SU-DHL-6 (cell line): ENCODE measurements around the gene DNALI1.

Source experiments
- H2AFZ ChIP-seq: fragments of 200-600 bp; sonication (generic); 2 replicates; pipeline ENCODE4 v1.6.1; 2014; ENCODE audit warnings: low read depth, mild to moderate bottlenecking, moderate library complexity, mixed read lengths, antibody characterized with exemption, low read length; ENCODE audit not compliant: severe bottlenecking
- H3F3A ChIP-seq: fragments of 200-600 bp; shearing (Covaris generic); 2 replicates; pipeline ENCODE4 v1.6.0; 2016; ENCODE audit warnings: antibody characterized with exemption, mild to moderate bottlenecking; ENCODE audit not compliant: insufficient read depth
- H3K27ac ChIP-seq: fragments of 200-600 bp; sonication (generic); 2 replicates; pipeline ENCODE4 v1.5.1; 2016; ENCODE audit warnings: low read depth, mild to moderate bottlenecking, low read length, moderate library complexity, mixed read lengths
- H3K27me3 ChIP-seq: fragments of 200-600 bp; sonication (generic), shearing (Covaris generic); 2 replicates; pipeline ENCODE4 v1.6.0; 2014; ENCODE audit warnings: mild to moderate bottlenecking, low read length
- H3K36me3 ChIP-seq: fragments of 200-600 bp; sonication (generic); 2 replicates; pipeline ENCODE4 v1.6.1; 2014; ENCODE audit warnings: mild to moderate bottlenecking, low read length, mixed read lengths
- H3K4me2 ChIP-seq: fragments of 300-600, 200-600 bp; shearing (Covaris generic), sonication (generic); 2 replicates; pipeline ENCODE4 v1.6.0; 2014; ENCODE audit warnings: low read length, low read depth, mild to moderate bottlenecking; ENCODE audit not compliant: poor library complexity, severe bottlenecking
- H3K4me3 ChIP-seq: fragments of 200-600 bp; sonication (generic); 2 replicates; pipeline ENCODE4 v1.5.1; 2014; ENCODE audit warnings: antibody characterized with exemption, low read length, mild to moderate bottlenecking, mixed read lengths; ENCODE audit not compliant: insufficient read depth, poor library complexity, severe bottlenecking
- H3K79me2 ChIP-seq: fragments of 200-600 bp; sonication (generic); 2 replicates; pipeline ENCODE4 v1.6.1; 2014; ENCODE audit warnings: mild to moderate bottlenecking, low read length, moderate library complexity; ENCODE audit not compliant: insufficient read depth
- H3K9ac ChIP-seq: fragments of 200-600 bp; sonication (generic); 2 replicates; pipeline ENCODE4 v1.7.0; 2014; ENCODE audit warnings: mild to moderate bottlenecking, low read length
- H3K9me2 ChIP-seq: fragments of 200-600 bp; sonication (generic); replicated peaks from 2 replicates; pipeline ENCODE4 v1.6.1; 2014; ENCODE audit warnings: low read length; ENCODE audit not compliant: insufficient read depth
- H3K9me3 ChIP-seq: fragments of 200-600 bp; sonication (generic); 2 replicates; pipeline ENCODE4 v1.6.1; 2014; ENCODE audit warnings: low read length, mixed read lengths; ENCODE audit not compliant: insufficient read depth
- H4K20me1 ChIP-seq: fragments of 200-600 bp; sonication (generic); 2 replicates; pipeline ENCODE4 v1.6.1; 2014; ENCODE audit warnings: low read depth, mild to moderate bottlenecking, antibody characterized with exemption, low read length, moderate library complexity, mixed read lengths
- CTCF ChIP-seq: fragments of 200-600 bp; sonication (generic); IDR thresholded peaks from one replicate; pipeline ENCODE4 v1.5.1; 2017; ENCODE audit warnings: antibody characterized with exemption, mild to moderate bottlenecking, low read length, moderate library complexity; ENCODE audit not compliant: insufficient read depth, poor library complexity, severe bottlenecking
- EZH2phosphoT487 ChIP-seq: fragments of 200-600 bp; sonication (generic), shearing (Covaris generic); conservative IDR thresholded peaks from 2 replicates; pipeline ENCODE4 v1.6.1; 2018; ENCODE audit warnings: mild to moderate bottlenecking, antibody characterized with exemption, low read length, moderate library complexity, mixed read lengths

DNALI1 gene

GRCh38 chr1:37545019-37545418, 11.7 kb upstream of the DNALI1 start:
- no peak overlapping the region for H3K27ac ChIP-seq
- peaks cover 14% of the 10 kb centered on the region; the same call in 1 of the 2 replicates for H3K36me3 ChIP-seq
- H2AFZ ChIP-seq = no peak overlapping the region
- no peaks in the 10 kb centered on the region for H3K9me3 ChIP-seq
- H3K4me2 ChIP-seq = no peak overlapping the region
- no peaks in the 10 kb centered on the region for H3K27me3 ChIP-seq
- H3F3A ChIP-seq = no peaks in the 10 kb centered on the region
- H3K79me2 ChIP-seq = peaks cover 9% of the 10 kb centered on the region; the same call in 1 of the 2 replicates
- no peak for TF ChIP-seq EZH2phosphoT487
- H4K20me1 ChIP-seq = 0 out of 2 replicates have a peak, but pooled peaks cover 4% of the 10 kb centered on the region
- H3K4me3 ChIP-seq = no peak overlapping the region
- no peak overlapping the region for H3K9ac ChIP-seq
- no peaks in the 10 kb centered on the region for H3K9me2 ChIP-seq

- Histone ChIP-seq H3K4me3 (no peak overlapping the region), H3K9me2 (no peaks in the 10 kb centered on the region), H4K20me1 (0 out of 2 replicates have a peak, but pooled peaks cover 5% of the 10 kb centered on the region), H2AFZ (no peak overlapping the region), H3K9ac (no peak overlapping the region), H3K36me3 (peaks cover 18% of the 10 kb centered on the region; the same call in 1 of the 2 replicates), H3K79me2 (peaks cover 42% of the 10 kb centered on the region), H3F3A (no peaks in the 10 kb centered on the region), H3K9me3 (peaks cover under 1% of the 10 kb centered on the region; the same call in 1 of the 2 replicates), H3K27ac (no peak overlapping the region), H3K4me2 (no peak overlapping the region), H3K27me3 (no peaks in the 10 kb centered on the region)
- TF ChIP-seq CTCF (no peak), EZH2phosphoT487 (no peak)
These were observed 7.4 kb upstream of the DNALI1 start for GRCh38 chr1:37549341-37549740.

- H4K20me1 ChIP-seq = 0 out of 2 replicates have a peak, but pooled peaks cover 5% of the 10 kb centered on the region
- no peaks in the 10 kb centered on the region for H3K9me2 ChIP-seq
- peak overlapping the region; percentile 95 for H3K4me2 ChIP-seq
- H3K9ac ChIP-seq = peak overlapping the region; percentile 73
- peak overlapping the region; percentile 38 for H2AFZ ChIP-seq
- H3K79me2 ChIP-seq = peaks cover 42% of the 10 kb centered on the region
- no peaks in the 10 kb centered on the region for H3K27me3 ChIP-seq
- H3F3A ChIP-seq = no peaks in the 10 kb centered on the region
- H3K4me3 ChIP-seq = peak overlapping the region; percentile 73
- TF ChIP-seq CTCF (no peak), EZH2phosphoT487 (no peak)
- H3K9me3 ChIP-seq = peaks cover 7% of the 10 kb centered on the region; the same call in 1 of the 2 replicates
- H3K36me3 ChIP-seq = peaks cover 11% of the 10 kb centered on the region
- H3K27ac ChIP-seq = no peak overlapping the region
These were observed 3.2 kb upstream of the DNALI1 start for GRCh38 chr1:37553598-37553926.

- Histone ChIP-seq H3K9me2 (no peaks in the 10 kb centered on the region), H3K9me3 (peaks cover 7% of the 10 kb centered on the region; the same call in 1 of the 2 replicates)
These were observed 2.6 kb upstream of the DNALI1 start, which contains the start of gene SNIP1 for GRCh38 chr1:37553927-37554808. Gene SNIP1 (minus strand): TSS chr1:37554293. CDS start chr1:37554229, 64 bp downstream.

More at GRCh38 chr1:37553927-37554808, 2.6 kb upstream of the DNALI1 start, which contains the start of gene SNIP1:
- peaks cover 41% of the 10 kb centered on the region for H3K79me2 ChIP-seq
- H4K20me1 ChIP-seq = 0 out of 2 replicates have a peak, but pooled peaks cover 5% of the 10 kb centered on the region
- H2AFZ ChIP-seq = peak within 1 kb of the TSS; percentile 38
- TF ChIP-seq CTCF = no peak
- TF ChIP-seq EZH2phosphoT487 = no peak
- peak within 1 kb of the TSS; percentile 73 for H3K4me3 ChIP-seq
- H3F3A ChIP-seq = no peaks in the 10 kb centered on the region
- no peaks in the 10 kb centered on the region for H3K27me3 ChIP-seq
- H3K4me2 ChIP-seq = peak within 1 kb of the TSS; percentile 95
- no peak within 1 kb of the TSS; the same call in none of the 2 replicates for H3K27ac ChIP-seq
- peak within 1 kb of the TSS; percentile 73 for H3K9ac ChIP-seq
- peaks cover 11% of the 10 kb centered on the region for H3K36me3 ChIP-seq
